ENCODE data around the gene CHMP2A.
"Not testable (repeated sequence)": the region's sequence is repeated elsewhere in the genome, so short reads cannot be mapped to it uniquely, and the experiment has no call there.

The CHMP2A gene

DNA sequence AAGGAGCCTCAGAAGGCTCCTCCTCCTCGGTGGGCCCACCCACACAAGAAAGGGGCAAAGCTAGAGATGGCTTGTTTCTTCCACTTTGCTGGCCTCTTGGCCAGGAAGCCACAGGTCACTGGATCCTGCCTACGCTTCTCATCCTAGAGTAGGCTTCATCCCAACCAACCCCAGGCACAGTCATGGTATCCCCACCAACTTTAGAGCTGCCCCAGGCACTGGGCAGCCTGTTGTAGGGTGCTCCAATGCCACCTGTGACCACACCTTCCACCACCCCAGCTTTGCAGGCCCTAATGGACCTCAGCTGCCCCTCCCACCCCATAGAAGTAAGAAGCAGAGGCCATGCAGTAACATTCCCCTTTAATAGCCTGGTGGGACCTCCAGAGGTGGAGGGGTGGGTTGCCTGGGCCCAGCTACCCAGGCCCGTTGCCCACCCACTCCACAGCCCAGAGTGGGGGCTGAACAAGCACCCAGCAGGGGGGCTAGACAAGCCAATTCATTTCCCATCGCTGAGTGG, 522 bp upstream of the CHMP2A start:
- DNase-seq (ENCODE audit: low read depth in 2 of 2), result no peak

DNA sequence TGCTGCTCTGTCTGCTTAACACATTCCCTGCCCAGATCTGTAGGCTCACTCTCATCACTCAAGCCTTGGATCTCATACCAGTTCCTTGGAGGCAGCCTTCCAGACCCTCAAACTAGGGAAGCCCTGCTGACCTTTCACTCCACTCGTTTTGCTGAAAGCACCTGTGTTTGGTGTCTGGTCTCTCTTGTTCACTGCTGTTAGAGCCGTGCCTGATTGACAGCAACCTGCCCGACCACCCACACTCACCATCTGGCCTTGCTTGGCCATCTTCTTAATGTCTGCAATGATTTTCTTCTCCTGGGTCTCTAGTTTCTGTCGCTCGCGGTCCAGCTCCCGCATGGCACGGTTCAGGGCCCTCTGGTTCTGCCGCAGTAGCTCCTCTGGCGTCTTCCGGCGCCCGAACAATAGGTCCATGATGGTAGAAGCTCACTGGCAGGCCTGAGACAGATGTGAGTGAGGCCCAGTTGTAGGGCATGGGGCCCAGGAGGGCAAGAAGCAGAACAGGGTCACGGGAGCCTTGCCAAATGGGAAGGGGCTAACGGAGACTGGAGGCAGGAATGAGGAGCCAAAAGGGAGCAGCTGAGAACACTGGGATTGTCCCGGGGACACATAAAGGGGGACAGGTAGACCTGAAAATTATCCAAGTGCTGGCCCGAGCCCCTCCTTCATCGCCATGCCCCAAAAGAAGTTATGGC, 959 bp downstream of the CHMP2A start:
- DNase-seq (ENCODE audit: low read depth in 2 of 2), result no peak

DNA sequence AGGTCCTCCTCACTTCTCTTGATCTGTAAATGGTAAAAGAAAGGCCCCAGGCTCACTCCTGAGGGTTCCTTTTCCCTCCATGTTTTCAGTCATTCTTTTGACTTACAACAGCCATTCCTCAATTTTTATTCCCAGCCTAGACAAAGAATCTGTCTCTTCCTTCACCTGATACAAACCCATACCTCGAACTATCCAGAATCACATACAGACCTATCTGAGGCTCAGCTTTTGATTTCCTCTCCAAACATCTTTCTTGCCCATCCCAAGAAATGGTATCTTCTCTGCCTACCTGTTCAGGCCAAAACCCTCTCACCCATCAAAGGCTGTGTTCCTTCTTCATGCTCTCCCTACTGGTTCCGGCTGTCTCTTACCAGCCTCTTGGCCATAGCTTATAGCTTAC, 2.2 kb downstream of the CHMP2A start:
- DNase-seq (ENCODE audit: low read depth in 2 of 2), result no peak

DNA sequence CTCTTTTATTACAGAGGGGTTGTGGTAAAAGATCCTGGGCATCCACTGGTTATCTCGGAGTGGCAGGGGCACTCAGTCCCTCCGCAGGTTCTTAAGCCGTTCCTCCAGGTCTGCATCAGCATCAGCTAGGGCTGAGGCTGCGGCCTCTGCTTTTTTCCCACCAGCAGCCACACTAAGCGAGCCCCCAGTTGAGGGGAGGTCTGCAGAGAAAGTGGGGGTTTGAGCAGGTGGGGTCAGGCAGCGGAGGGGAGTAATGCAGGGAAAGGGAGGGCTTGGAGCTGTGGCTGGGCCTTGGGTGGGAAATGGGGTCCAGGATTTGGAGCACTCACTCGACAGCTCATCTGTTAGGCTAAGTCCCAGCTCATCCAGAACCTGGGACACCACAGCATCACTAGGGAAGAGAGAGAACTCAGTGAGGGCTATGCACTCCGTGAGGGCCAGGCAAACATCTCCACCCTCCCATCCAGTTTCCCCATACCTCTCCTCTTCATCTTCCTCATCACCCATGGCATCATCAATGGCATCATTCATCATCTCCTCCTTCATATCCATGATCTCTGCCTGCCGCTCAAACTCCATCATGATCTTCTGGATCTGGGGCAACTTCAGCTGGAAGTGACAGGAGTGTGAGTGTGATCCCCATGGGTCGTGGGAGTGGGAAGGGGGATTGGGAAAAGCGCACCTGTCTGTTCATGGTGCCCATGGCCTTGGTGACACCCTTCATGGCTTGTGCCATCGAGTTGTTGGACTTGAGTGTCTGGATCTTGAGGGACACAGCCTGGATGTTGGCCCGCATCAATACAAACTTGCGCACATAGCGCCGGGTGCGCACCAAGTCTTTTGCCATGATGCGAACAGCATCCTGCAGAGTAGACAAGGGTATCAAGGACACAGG, 3.1 kb downstream of the CHMP2A start:
- DNase-seq (ENCODE audit: low read depth in 2 of 2), result no peak

DNA sequence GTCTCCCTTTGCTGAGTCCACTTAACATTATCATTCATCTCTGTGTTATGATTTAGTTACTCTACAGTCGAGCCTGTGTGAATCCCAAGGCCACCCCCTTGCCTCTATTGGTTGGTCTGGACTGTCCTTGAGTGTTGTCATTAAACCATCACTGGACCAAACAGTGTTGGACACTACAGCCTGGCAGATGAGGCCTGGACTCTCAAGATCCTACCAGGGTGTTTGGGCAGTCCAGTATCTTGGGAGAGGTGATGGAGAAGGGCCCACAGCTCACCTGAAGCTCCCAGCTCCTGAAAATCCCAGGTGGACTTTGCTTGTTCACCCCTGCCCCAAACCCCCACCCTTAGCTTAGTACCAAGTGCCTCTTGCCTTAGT, 3.8 kb downstream of the CHMP2A start:
- DNase-seq (ENCODE audit: low read depth in 2 of 2), result no peak

DNA sequence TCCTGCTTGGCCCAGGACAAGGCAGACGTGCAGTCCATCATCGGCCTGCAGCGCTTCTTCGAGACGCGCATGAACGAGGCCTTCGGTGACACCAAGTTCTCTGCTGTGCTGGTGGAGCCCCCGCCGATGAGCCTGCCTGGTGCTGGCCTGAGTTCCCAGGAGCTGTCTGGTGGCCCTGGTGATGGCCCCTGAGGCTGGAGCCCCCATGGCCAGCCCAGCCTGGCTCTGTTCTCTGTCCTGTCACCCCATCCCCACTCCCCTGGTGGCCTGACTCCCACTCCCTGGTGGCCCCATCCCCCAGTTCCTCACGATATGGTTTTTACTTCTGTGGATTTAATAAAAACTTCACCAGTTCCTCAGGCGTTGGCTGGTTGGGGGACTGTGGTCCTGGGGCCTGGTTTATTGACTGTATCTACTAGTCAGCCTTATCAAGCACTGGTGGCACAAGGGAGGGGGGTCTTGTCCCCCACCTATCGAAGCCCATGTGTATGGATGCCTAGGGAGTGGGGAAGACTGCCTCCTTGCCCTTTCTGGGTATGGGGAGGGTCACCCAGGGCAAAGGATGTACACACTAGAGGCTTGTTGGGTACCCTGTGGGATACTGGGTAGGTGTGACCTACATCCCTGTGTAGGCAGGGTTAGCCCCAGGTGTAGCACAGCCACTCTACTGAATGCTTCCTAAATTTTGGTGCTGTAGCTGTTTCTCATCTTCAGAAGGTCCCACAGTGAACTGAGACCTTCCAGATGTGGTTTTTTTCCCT, 4.4 kb downstream of the CHMP2A start:
- no peak for DNase-seq (ENCODE audit: low read depth in 2 of 2)

DNA sequence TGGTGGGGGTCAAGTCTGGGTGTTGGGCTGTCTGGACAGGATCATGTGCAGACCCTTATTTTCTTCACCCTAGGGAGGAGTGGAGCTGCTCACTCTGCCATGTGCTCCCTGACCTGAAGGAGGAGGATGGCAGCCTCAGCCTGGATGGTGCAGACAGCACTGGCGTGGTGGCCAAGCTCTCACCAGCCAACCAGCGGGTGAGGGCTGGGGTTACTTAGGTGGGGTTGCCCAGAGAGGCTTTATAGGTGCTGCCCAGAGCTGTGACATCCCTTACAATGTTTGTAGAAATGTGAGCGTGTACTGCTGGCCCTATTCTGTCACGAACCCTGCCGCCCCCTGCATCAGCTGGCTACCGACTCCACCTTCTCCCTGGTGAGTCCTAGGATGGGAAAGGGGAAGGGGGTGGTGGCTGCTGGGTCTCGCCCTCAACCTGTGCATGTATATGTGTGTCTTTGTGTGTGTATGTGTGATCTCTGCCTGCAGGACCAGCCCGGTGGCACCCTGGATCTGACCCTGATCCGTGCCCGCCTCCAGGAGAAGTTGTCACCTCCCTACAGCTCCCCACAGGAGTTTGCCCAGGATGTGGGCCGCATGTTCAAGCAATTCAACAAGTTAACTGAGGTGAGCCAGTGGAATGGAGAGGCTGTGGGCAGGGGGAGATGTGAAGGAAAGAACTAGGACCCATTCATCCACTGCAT, 5.1 kb downstream of the CHMP2A start:
- DNase-seq (ENCODE audit: low read depth in 2 of 2), result no peak

DNA sequence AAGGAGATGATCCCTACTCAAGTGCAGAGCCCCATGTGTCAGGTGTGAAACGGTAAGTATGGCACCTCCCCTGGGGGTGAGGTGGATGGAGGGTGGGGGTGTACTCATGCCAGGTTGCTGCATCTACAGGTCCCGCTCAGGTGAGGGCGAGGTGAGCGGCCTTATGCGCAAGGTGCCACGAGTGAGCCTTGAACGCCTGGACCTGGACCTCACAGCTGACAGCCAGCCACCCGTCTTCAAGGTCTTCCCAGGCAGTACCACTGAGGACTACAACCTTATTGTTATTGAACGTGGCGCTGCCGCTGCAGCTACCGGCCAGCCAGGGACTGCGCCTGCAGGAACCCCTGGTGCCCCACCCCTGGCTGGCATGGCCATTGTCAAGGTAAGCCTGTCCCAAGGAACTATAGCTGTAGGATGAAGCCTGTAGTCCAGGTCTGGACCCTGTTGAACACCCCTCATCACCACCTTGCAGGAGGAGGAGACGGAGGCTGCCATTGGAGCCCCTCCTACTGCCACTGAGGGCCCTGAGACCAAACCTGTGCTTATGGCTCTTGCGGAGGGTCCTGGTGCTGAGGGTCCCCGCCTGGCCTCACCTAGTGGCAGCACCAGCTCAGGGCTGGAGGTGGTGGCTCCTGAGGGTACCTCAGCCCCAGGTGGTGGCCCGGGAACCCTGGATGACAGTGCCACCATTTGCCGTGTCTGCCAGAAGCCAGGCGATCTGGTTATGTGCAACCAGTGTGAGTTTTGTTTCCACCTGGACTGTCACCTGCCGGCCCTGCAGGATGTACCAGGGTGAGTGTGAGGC, 5.8 kb downstream of the CHMP2A start:
- no peak for DNase-seq (ENCODE audit: low read depth in 2 of 2)

DNA sequence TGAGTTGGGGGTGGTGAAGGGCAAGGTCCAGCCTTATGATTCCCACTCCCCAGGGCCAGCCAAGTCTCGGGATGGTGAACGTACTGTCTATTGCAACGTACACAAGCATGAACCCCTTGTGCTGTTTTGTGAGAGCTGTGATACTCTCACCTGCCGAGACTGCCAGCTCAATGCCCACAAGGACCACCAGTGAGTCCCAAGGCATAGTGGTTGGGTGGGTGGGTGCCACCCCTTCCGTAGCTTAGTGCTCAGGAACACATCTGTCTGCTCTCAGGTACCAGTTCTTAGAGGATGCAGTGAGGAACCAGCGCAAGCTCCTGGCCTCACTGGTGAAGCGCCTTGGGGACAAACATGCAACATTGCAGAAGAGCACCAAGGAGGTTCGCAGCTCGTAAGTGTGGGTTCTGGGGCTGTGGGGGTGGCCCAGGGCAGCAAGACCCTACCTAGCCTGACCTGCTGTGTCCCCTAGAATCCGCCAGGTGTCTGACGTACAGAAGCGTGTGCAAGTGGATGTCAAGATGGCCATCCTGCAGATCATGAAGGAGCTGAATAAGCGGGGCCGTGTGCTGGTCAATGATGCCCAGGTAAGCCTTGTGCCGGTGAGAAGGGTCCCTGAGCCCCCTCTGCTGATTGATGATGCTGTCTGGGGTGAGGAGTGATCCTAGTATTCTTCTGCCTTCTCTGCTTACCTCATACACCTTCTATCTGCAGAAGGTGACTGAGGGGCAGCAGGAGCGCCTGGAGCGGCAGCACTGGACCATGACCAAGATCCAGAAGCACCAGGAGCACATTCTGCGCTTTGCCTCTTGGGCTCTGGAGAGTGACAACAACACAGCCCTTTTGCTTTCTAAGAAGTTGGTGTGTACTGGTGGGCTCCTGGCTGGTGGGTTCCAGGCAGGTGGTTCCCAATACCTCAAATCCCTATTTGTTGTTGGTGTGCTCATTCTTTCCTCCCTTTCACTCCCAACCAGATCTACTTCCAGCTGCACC, 7.3 kb downstream of the CHMP2A start:
- no peak for DNase-seq (ENCODE audit: low read depth in 2 of 2)

DNA sequence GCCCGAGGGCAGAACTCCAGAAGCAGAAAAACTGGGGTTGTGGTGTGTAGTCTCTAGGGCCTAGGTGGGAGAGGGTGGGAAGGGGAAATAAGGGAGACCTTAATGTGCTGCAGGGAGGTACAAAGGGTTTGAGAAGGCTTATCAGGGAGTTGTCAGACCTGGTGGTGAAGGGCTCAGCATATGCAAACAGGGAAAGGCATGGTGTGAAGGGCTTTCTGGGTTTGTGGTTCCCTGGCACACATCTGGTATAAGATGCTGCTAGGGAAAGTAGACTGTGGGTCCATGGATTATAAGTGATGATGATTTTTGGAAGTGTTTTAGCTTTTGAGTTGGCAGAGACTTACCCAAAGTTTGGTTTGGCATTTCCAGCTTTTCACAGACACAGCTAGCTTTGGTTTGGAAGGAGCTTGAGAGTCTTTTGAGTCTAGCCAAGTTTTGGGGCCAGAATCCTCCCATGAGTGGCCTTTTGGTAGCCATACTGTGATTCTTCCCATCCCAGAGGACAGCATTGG, 8.8 kb downstream of the CHMP2A start:
- DNase-seq (ENCODE audit: low read depth in 2 of 2), result no peak

DNA sequence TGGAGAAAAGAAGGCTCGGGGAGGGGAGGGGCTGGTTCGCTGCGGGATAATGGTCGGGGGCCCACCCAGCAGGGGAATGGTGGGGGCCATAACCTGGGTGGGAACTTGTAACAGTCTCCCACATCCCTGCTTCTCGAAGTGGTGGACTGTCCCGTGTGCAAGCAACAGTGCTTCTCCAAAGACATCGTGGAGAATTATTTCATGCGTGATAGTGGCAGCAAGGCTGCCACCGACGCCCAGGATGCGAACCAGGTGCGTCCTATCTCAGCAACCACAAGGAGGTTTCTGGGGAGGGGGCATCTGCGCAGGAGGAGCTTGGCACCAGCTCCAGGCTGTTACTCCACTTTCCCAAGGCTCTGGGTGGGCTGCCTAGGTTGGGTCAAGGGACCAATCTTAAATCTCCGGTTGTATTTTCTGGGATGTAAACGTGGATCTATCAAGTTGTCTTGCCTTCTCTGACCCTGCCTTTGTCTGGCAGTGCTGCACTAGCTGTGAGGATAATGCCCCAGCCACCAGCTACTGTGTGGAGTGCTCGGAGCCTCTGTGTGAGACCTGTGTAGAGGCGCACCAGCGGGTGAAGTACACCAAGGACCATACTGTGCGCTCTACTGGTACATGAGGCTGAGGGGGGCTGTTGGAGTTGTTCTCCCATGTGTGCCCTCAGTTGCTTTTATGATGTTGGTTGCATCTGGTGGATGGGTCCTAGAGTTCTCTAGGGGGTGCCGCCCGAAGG, 9.5 kb downstream of the CHMP2A start:
- no peak for DNase-seq (ENCODE audit: low read depth in 2 of 2)

DNA sequence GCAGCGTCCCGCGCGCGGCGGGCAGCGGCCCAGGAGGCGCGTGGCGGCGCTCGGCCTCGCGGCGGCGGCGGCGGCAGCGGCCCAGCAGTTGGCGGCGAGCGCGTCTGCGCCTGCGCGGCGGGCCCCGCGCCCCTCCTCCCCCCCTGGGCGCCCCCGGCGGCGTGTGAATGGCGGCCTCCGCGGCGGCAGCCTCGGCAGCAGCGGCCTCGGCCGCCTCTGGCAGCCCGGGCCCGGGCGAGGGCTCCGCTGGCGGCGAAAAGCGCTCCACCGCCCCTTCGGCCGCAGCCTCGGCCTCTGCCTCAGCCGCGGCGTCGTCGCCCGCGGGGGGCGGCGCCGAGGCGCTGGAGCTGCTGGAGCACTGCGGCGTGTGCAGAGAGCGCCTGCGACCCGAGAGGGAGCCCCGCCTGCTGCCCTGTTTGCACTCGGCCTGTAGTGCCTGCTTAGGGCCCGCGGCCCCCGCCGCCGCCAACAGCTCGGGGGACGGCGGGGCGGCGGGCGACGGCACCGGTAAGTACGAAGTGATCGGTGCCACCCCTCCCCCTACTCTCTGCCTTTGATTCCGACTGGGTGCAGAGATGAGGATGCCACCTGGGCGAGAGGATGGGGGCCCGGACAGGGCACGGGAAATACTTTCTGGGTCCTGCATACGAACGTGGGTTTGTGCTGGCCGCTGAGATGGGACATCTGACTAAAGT, 10.2 kb downstream of the CHMP2A start:
- peak in 1 of 2 donors; percentile 74 for DNase-seq (ENCODE audit: low read depth in 2 of 2)

DNA sequence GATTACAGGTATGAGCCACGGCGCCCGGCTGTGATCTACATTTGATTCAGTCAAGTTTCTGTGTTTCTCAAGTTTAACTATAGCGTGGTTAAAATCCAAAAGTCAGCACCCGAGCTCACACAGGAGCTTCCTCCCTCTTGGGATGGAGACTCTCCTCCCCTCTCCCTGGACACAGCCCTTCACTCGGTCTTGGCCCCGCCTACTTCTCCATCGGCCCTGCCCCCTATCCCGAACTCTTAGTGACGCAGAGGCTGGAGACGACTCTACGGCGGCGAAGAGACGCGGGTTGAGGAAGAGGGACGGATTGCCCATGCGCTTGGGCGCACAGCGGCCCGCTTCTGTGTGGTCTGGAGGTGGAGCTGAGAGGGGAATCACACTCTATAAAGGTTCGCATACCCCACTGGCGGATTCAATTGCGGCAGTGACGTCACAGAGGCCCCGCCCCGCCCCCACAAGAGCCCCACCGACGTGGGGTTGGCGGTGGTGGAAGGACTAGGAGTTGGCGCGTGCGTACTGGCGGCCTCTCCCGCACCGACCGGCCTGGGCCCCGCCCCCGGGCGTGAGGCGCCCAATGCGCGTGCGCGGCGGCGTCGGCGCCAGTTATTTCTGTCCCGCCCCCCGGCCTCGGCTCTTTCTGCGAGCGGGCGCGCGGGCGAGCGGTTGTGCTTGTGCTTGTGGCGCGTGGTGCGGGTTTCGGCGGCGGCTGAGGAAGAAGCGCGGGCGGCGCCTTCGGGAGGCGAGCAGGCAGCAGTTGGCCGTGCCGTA, 10.9 kb downstream of the CHMP2A start, which contains the start of gene TRIM28:
TSS of gene TRIM28 (plus strand) at position 239 of the 765 bp plus-strand sequence. CDS start 694 bp downstream, outside the sequence.
- peak; percentile 100 for DNase-seq (ENCODE audit: low read depth in 2 of 2)

DNA sequence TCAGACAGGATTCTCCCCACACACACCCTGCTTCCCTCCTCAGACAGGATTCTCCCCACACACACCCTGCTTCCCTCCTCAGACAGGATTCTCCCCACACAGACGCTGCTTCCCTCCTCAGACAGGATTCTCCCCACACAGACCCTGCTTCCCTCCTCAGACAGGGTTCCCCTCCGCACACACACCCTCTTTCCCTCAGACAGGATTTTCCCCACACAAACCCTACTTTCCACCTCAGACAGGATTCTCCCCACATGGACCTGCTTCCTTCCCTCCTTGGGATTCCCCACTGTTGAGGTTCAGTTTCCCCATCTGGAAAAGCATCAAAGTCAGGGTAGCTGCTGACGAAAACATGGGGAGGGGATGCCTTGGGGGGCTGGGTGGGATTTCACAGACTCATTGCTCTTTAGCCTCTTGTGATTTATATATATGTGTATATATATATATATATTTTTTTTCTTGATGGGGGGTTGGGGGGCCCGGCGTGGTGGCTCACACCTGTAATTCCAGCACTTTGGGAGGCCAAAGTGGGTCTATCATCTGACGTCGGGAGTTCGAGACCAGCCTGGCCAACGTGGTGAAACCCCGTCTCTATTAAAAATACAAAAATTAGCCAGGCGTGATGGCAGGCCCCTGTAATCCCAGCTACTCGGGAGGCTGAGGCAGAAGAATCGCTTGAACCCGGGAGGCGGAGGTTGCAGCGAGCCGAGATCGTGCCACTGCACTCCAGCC, 12.1 kb downstream of the CHMP2A start:
- DNase-seq (ENCODE audit: low read depth in 2 of 2), result not testable (repeated sequence)

DNA sequence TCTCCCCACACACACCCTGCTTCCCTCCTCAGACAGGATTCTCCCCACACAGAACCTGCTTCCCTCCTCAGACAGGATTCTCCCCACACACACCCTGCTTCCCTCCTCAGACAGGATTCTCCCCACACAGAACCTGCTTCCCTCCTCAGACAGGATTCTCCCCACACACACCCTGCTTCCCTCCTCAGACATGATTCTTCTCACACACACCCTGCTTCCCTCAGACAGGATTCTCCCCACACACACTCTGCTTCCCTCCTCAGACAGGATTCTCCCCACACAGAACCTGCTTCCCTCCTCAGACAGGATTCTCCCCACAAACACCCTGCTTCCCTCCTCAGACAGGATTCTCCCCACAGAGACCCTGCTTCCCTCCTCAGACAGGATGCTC, 15.7 kb downstream of the CHMP2A start:
- not testable (repeated sequence) for DNase-seq (ENCODE audit: low read depth in 2 of 2)

Data from stimulated activated CD8-positive, alpha-beta memory T cell treated with anti-CD3 and anti-CD28 coated beads, Interleukin-7, amount 100 ng/mL, for 4 hours (primary cell).